ENCODE results near the gene PRKAR1B. TPM values are rescaled to one million over a fixed set of nuclear protein-coding genes. Genes with fewer than 3 reads are reported as not detected.

PRKAR1B gene
- total RNA-seq, 2 experiments from 2014 or later = 22.5 to 41.6 TPM

DNA sequence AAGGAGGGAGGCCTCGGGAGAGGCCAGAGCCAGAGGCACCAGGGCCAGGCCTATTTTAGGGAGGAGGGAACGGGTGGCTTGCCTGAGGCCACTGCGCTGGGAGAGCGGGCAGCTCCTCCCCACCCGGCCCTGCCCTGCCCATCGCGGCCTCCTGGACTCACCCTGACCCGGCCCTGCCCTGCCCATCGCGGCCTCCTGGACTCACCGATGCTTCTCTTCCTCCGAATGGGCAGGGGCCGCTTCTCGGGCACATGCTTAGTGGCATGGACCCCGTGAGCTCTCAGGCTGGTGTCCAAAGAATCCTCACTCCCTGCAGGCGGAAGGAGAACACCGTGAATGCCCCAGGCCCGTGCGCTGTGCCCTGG lies 215.0 kb downstream of the PRKAR1B start:
- Histone ChIP-seq H3K9me3 (ENCODE audit: low read length) (no peaks in the 10 kb centered on the region), H3K36me3 (ENCODE audit: insufficient read depth, low read length) (no peaks in the 10 kb centered on the region), H3K9me2 (ENCODE audit: insufficient read depth, low read length) (no peaks in the 10 kb centered on the region), H3K4me1 (ENCODE audit: insufficient read depth, low read length, poor library complexity, severe bottlenecking) (no peaks in the 10 kb centered on the region), H3K4me3 (ENCODE audit: low read depth, low read length, poor library complexity, severe bottlenecking) (no peak overlapping the region), H2AFZ (ENCODE audit: low read length) (no peak overlapping the region), H3K4me2 (ENCODE audit: low read length) (no peak overlapping the region), H3K79me2 (ENCODE audit: insufficient read depth, low read depth, low read length) (no peaks in the 10 kb centered on the region), H3K27ac (ENCODE audit: low read depth, low read length, poor library complexity, severe bottlenecking) (no peak overlapping the region), H4K20me1 (ENCODE audit: insufficient read depth, low read length) (no peaks in the 10 kb centered on the region)
- no TSS peak for BruUV-seq (replicated peaks)
- DNase-seq (ENCODE audit: low spot score) = no peak
- ChIA-PET CTCF (ENCODE audit: unreplicated experiment) (no interaction called here), POLR2A (no interaction called here)
- TF ChIP-seq, protein P1, sequence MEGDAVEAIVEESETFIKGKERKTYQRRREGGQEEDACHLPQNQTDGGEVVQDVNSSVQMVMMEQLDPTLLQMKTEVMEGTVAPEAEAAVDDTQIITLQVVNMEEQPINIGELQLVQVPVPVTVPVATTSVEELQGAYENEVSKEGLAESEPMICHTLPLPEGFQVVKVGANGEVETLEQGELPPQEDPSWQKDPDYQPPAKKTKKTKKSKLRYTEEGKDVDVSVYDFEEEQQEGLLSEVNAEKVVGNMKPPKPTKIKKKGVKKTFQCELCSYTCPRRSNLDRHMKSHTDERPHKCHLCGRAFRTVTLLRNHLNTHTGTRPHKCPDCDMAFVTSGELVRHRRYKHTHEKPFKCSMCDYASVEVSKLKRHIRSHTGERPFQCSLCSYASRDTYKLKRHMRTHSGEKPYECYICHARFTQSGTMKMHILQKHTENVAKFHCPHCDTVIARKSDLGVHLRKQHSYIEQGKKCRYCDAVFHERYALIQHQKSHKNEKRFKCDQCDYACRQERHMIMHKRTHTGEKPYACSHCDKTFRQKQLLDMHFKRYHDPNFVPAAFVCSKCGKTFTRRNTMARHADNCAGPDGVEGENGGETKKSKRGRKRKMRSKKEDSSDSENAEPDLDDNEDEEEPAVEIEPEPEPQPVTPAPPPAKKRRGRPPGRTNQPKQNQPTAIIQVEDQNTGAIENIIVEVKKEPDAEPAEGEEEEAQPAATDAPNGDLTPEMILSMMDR (conservative IDR thresholded peaks at IDR 0.05; ENCODE audit: low read length) = no peak
- no peak for TF ChIP-seq EZH2phosphoT487 (IDR thresholded peaks at IDR 0.05; ENCODE audit: borderline replicate concordance, low read depth, low read length)
- intact Hi-C loops (cut with micrococcal nuclease; ENCODE audit: unreplicated experiment) = no loop called here

DNA sequence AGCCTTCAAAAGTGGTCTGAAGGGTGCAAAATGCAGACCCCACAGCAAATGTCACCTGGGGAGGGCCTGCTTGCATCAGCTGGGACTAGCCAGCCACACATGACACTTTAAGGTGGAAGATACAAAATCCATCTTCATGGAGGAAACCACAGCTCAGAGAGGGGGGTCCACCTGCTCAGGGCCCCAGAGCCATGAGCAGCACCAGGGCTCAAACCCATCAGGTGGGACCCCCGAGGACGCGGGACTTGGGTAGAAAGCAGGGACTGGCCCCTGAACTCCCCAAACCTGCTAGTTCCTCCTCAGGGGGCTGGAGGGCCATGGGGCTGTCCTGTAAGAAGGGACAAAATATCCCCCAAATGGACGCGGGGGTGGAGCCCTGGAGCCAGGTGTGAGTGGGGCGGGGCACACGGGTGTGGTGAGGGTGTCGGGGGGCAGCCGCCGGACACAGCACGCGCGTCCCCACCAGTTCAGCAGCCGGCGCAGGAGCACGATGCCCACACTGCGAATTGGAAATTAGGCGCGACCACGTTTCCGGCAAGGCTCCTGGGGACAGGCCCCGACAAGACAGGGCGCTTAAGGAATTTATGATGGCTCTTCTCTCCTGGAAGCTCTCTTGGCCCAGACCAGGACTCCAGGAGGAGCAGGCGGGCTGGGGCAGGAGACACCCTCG lies 215.5 kb downstream of the PRKAR1B start:
- H3K9me3 ChIP-seq (ENCODE audit: low read length) = no peaks in the 10 kb centered on the region
- H3K4me3 ChIP-seq (ENCODE audit: low read depth, low read length, poor library complexity, severe bottlenecking) = no peak overlapping the region
- no peak for DNase-seq (ENCODE audit: low spot score)
- H3K4me2 ChIP-seq (ENCODE audit: low read length) = no peak overlapping the region
- H2AFZ ChIP-seq (ENCODE audit: low read length) = no peak overlapping the region
- H4K20me1 ChIP-seq (ENCODE audit: insufficient read depth, low read length) = no peaks in the 10 kb centered on the region
- no peaks in the 10 kb centered on the region for H3K79me2 ChIP-seq (ENCODE audit: insufficient read depth, low read depth, low read length)
- no peaks in the 10 kb centered on the region for H3K36me3 ChIP-seq (ENCODE audit: insufficient read depth, low read length)
- ChIA-PET CTCF (ENCODE audit: unreplicated experiment) (no interaction called here), POLR2A (no interaction called here)
- intact Hi-C loops (cut with micrococcal nuclease; ENCODE audit: unreplicated experiment) = no loop called here
- no peaks in the 10 kb centered on the region for H3K9me2 ChIP-seq (ENCODE audit: insufficient read depth, low read length)
- TF ChIP-seq EZH2phosphoT487 (IDR thresholded peaks at IDR 0.05; ENCODE audit: borderline replicate concordance, low read depth, low read length) = no peak
- TF ChIP-seq, protein P1 (conservative IDR thresholded peaks at IDR 0.05; ENCODE audit: low read length) = no peak
- no peaks in the 10 kb centered on the region for H3K4me1 ChIP-seq (ENCODE audit: insufficient read depth, low read length, poor library complexity, severe bottlenecking)
- BruUV-seq (replicated peaks) = no TSS peak
- H3K27ac ChIP-seq (ENCODE audit: low read depth, low read length, poor library complexity, severe bottlenecking) = no peak overlapping the region

DNA sequence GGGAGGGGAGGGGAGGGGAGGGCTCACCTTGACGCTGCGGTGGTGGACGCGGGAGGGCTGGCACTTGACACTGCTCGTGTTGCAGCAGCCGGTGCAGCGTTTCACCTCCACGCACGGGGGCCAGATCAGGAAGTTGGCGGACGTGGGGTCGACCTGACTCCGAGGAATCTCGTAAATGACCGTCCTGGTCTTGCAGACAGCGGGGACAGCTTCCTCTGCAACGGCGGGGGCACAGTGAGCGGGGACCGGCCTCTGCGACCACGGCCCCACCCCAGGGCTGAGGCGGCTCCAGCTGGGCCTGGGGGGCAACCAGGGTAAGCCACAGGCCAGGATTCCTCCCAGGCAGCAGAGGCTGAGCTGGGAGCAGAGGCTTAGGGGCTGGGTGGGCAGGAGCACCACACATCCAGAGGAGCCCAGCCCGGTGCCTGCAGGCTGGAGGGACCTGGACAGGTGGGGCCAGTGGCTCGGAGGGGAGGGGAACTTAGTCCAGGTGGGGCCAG lies 216.2 kb downstream of the PRKAR1B start:
- no peak for DNase-seq (ENCODE audit: low spot score)
- H3K79me2 ChIP-seq (ENCODE audit: insufficient read depth, low read depth, low read length) = no peaks in the 10 kb centered on the region
- intact Hi-C loops (cut with micrococcal nuclease; ENCODE audit: unreplicated experiment) = no loop called here
- no peaks in the 10 kb centered on the region for H3K9me2 ChIP-seq (ENCODE audit: insufficient read depth, low read length)
- ChIA-PET CTCF (ENCODE audit: unreplicated experiment) (no interaction called here), POLR2A (no interaction called here)
- no peak overlapping the region for H2AFZ ChIP-seq (ENCODE audit: low read length)
- H3K4me1 ChIP-seq (ENCODE audit: insufficient read depth, low read length, poor library complexity, severe bottlenecking) = no peaks in the 10 kb centered on the region
- BruUV-seq (replicated peaks) = no TSS peak
- H3K27ac ChIP-seq (ENCODE audit: low read depth, low read length, poor library complexity, severe bottlenecking) = no peak overlapping the region
- H3K36me3 ChIP-seq (ENCODE audit: insufficient read depth, low read length) = no peaks in the 10 kb centered on the region
- H3K4me3 ChIP-seq (ENCODE audit: low read depth, low read length, poor library complexity, severe bottlenecking) = no peak overlapping the region
- H3K9me3 ChIP-seq (ENCODE audit: low read length) = no peaks in the 10 kb centered on the region
- TF ChIP-seq, protein P1 (conservative IDR thresholded peaks at IDR 0.05; ENCODE audit: low read length) = no peak
- no peak for TF ChIP-seq EZH2phosphoT487 (IDR thresholded peaks at IDR 0.05; ENCODE audit: borderline replicate concordance, low read depth, low read length)
- H3K4me2 ChIP-seq (ENCODE audit: low read length) = no peak overlapping the region
- no peaks in the 10 kb centered on the region for H4K20me1 ChIP-seq (ENCODE audit: insufficient read depth, low read length)
